GM12878 (cell line): Measurements from ENCODE around the gene AP1G2. TPM values are rescaled to one million over a fixed set of nuclear protein-coding genes. Genes with fewer than 3 reads are reported as not detected.

ENCODE experiments used
- MTA3 ChIP-seq: IDR thresholded peaks from 2 replicates; pipeline ENCODE4 v1.6.1; 2012; ENCODE audit warnings: low read length, inconsistent platforms, borderline replicate concordance
- NR2C2 ChIP-seq: IDR thresholded peaks from 2 replicates; pipeline ENCODE4 v1.6.1; 2011; ENCODE audit warnings: borderline replicate concordance, low read depth; ENCODE audit not compliant: control insufficient read depth, insufficient read length
- RB1 ChIP-seq: fragments of 450-650 bp; formaldehyde crosslinking; IDR thresholded peaks from 2 replicates; pipeline ENCODE4 v1.6.1; 2017; ENCODE audit warnings: mild to moderate bottlenecking, borderline replicate concordance
- REST ChIP-seq: IDR thresholded peaks from 2 replicates; pipeline ENCODE4 v1.6.1; 2012; ENCODE audit warnings: mild to moderate bottlenecking, low read depth, low read length
- SMAD1 ChIP-seq: fragments of 450-650 bp; IDR thresholded peaks from 2 replicates; pipeline ENCODE4 v1.6.1; 2018; ENCODE audit warnings: mild to moderate bottlenecking, low read depth; ENCODE audit not compliant: partially characterized antibody
- polyA plus RNA-seq, 11 experiments: library from polyadenylated mRNA; depleted of rRNA in 4 of 11; unstranded in 6 of 11; stranded (reverse) in 5 of 11; fragments of >200 nt; fragmentation: Nextera tagmentation in 4 of 11; fragmentation: Illumina TruSeq in 1 of 11; extraction: Ambion mirVana in 4 of 11; extraction: Trizol in 1 of 11; gene quantifications; 1 replicate in 1 of 11; 2 replicates in 10 of 11; pipeline versions ENCODE4 v1.2.1 to v1.2.3, GENCODE V29; 2011 to 2016; ENCODE audit warnings: inconsistent platforms in 2 of 11, missing spikeins in 2 of 11, low read depth in 1 of 11
- total RNA-seq, 4 experiments: library from RNA; depleted of rRNA in 3 of 4; stranded (reverse); fragments of >200 nt in 3 of 4; fragmentation: Illumina TruSeq in 1 of 4; extraction: Trizol in 1 of 4; gene quantifications; 2 replicates each; pipeline versions ENCODE4 v1.2.1 to v1.2.3, GENCODE V29; 2013 to 2021
- TF ChIP-seq, protein P1 (sequence below): fragments of 450-650 bp; formaldehyde crosslinking; IDR thresholded peaks from 2 replicates; pipeline ENCODE4 v1.4.0; 2020; ENCODE audit warnings: mild to moderate bottlenecking, moderate library complexity
- TF ChIP-seq, protein P2 (sequence below), 3 experiments: IDR thresholded peaks in 2 of 3; conservative IDR thresholded peaks in 1 of 3; 2 replicates each; pipeline ENCODE4 v1.5.1; 2011; ENCODE audit warnings: low read depth in 3 of 3, low read length in 3 of 3, mild to moderate bottlenecking in 3 of 3, control low read depth in 2 of 3, moderate library complexity in 2 of 3, inconsistent platforms in 1 of 3, mixed read lengths in 1 of 3; ENCODE audit not compliant: control insufficient read depth in 2 of 3, insufficient read depth in 1 of 3; ENCODE audit errors: extremely low read depth in 1 of 3

Gene AP1G2
- total and polyA plus RNA-seq, 10 of the 15 experiments (the other 5 are each of a cell fraction or from before 2014, with no cell fraction given) = 41.5 to 146 (median 103) TPM

- TF ChIP-seq, protein P1, sequence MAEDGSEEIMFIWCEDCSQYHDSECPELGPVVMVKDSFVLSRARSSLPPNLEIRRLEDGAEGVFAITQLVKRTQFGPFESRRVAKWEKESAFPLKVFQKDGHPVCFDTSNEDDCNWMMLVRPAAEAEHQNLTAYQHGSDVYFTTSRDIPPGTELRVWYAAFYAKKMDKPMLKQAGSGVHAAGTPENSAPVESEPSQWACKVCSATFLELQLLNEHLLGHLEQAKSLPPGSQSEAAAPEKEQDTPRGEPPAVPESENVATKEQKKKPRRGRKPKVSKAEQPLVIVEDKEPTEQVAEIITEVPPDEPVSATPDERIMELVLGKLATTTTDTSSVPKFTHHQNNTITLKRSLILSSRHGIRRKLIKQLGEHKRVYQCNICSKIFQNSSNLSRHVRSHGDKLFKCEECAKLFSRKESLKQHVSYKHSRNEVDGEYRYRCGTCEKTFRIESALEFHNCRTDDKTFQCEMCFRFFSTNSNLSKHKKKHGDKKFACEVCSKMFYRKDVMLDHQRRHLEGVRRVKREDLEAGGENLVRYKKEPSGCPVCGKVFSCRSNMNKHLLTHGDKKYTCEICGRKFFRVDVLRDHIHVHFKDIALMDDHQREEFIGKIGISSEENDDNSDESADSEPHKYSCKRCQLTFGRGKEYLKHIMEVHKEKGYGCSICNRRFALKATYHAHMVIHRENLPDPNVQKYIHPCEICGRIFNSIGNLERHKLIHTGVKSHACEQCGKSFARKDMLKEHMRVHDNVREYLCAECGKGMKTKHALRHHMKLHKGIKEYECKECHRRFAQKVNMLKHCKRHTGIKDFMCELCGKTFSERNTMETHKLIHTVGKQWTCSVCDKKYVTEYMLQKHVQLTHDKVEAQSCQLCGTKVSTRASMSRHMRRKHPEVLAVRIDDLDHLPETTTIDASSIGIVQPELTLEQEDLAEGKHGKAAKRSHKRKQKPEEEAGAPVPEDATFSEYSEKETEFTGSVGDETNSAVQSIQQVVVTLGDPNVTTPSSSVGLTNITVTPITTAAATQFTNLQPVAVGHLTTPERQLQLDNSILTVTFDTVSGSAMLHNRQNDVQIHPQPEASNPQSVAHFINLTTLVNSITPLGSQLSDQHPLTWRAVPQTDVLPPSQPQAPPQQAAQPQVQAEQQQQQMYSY (CRISPR knock-in tag) = no peak
- TF ChIP-seq NR2C2 = no peak
- TF ChIP-seq, protein P2, sequence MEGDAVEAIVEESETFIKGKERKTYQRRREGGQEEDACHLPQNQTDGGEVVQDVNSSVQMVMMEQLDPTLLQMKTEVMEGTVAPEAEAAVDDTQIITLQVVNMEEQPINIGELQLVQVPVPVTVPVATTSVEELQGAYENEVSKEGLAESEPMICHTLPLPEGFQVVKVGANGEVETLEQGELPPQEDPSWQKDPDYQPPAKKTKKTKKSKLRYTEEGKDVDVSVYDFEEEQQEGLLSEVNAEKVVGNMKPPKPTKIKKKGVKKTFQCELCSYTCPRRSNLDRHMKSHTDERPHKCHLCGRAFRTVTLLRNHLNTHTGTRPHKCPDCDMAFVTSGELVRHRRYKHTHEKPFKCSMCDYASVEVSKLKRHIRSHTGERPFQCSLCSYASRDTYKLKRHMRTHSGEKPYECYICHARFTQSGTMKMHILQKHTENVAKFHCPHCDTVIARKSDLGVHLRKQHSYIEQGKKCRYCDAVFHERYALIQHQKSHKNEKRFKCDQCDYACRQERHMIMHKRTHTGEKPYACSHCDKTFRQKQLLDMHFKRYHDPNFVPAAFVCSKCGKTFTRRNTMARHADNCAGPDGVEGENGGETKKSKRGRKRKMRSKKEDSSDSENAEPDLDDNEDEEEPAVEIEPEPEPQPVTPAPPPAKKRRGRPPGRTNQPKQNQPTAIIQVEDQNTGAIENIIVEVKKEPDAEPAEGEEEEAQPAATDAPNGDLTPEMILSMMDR (IDR thresholded peaks at IDR 0.05 in 2 of 3, conservative IDR thresholded peaks at IDR 0.05 in 1 of 3; ENCODE audit: control insufficient read depth in 2 of 3, extremely low read depth in 1 of 3, insufficient read depth in 1 of 3, low read depth in 3 of 3, low read length in 3 of 3) = no peak
- no peak for TF ChIP-seq RB1
- TF ChIP-seq REST = no peak
- TF ChIP-seq SMAD1 = no peak
- TF ChIP-seq MTA3 = no peak
- TF ChIP-seq, all 136 proteins: peak for 0
These were observed 33.2 kb upstream of the AP1G2 start (continued) for GRCh38 chr14:23600806-23601205.
